ENCODE data around the gene KLF3. TPM values are rescaled to one million over a fixed set of nuclear protein-coding genes. Genes with fewer than 3 reads are reported as not detected.

The KLF3 gene
- total RNA-seq, 1 experiment from 2014 or later: 29.0 TPM

DNA sequence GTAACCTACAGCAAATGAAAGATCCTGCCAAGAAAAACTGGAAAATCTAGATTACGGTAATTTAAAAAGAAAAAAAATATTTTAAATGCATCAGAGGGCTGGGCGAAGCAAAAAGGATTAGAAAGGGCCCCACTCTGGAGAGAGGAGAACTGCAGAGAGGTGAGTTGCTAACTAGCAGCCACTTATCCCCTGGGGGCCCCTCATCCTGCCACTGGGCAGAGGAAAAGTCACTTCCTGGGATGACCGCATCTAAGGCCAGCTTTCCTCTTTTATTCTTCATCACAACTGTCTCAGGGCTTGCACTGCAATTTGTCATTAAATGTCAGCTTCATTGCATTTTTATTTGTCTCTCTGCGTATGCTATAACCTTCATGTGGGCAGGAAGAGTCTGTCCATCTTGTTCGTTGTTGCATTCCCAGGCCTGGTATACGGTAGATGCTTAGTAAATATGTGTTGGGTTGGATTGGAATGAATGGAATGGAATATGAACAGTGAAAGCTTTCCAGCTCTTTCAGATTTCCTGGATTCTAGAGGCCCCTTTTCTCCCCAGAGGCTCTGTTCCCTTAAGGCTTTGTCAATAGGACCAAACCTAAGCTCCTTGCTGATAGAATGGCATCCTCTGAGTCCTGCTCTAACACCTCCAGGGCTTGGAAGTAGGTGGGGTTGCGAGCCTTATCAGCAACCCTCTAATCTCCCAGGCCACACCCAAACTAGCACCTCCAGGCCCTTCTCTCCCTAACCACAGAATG lies 59.9 kb downstream of the KLF3 start:
- H4K5ac ChIP-seq (ENCODE audit: insufficient read length, low read depth, low read length): no peak overlapping the region
- no peaks in the 10 kb centered on the region; the same call in 1 of the 2 replicates for H3K4me1 ChIP-seq (ENCODE audit: insufficient read depth, low read length)
- H3K79me2 ChIP-seq (ENCODE audit: insufficient read depth, low read length): no peaks in the 10 kb centered on the region
- no peaks in the 10 kb centered on the region for H4K20me1 ChIP-seq (ENCODE audit: control insufficient read depth, insufficient read depth, insufficient read length)
- no peak overlapping the region for H3K14ac ChIP-seq (ENCODE audit: insufficient read depth, low read length)
- no peak overlapping the region for H3K18ac ChIP-seq (ENCODE audit: insufficient read length, low read depth, low read length)
- H2AK5ac ChIP-seq (ENCODE audit: insufficient read length, low read length): no peak overlapping the region
- no peak overlapping the region for H4K91ac ChIP-seq (ENCODE audit: insufficient read length, low read depth, low read length)
- no peak overlapping the region for H2BK5ac ChIP-seq (ENCODE audit: insufficient read length, low read length)
- TF ChIP-seq, protein P1, sequence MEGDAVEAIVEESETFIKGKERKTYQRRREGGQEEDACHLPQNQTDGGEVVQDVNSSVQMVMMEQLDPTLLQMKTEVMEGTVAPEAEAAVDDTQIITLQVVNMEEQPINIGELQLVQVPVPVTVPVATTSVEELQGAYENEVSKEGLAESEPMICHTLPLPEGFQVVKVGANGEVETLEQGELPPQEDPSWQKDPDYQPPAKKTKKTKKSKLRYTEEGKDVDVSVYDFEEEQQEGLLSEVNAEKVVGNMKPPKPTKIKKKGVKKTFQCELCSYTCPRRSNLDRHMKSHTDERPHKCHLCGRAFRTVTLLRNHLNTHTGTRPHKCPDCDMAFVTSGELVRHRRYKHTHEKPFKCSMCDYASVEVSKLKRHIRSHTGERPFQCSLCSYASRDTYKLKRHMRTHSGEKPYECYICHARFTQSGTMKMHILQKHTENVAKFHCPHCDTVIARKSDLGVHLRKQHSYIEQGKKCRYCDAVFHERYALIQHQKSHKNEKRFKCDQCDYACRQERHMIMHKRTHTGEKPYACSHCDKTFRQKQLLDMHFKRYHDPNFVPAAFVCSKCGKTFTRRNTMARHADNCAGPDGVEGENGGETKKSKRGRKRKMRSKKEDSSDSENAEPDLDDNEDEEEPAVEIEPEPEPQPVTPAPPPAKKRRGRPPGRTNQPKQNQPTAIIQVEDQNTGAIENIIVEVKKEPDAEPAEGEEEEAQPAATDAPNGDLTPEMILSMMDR (conservative IDR thresholded peaks at IDR 0.05): no peak
- Mint-ChIP-seq H3K4me1 (peaks cover 16 to 20% of the 10 kb centered on the region in 2 experiments), H3K9me3 (no peaks in the 10 kb centered on the region), H3K4me3 (no peak overlapping the region), H3K36me3 (ENCODE audit: insufficient read depth in 1 of 3, low read depth in 3 of 3) (no peaks in the 10 kb centered on the region), H3K27ac (peak overlapping the region in 1 of 3 experiments; percentile 13; a peak in 1 of 7 replicates), H3K27me3 (ENCODE audit: low read depth) (peaks cover 3% of the 10 kb centered on the region)
- H3K56ac ChIP-seq (ENCODE audit: insufficient read length, low read depth, low read length): no peak overlapping the region
- H3K4me2 ChIP-seq (ENCODE audit: insufficient read depth, insufficient read length, low read length): no peak overlapping the region
- H2BK120ac ChIP-seq (ENCODE audit: low read depth, low read length, poor library complexity, severe bottlenecking): no peak overlapping the region
- H3K79me1 ChIP-seq (ENCODE audit: insufficient read depth, low read depth, low read length, poor library complexity, severe bottlenecking): no peaks in the 10 kb centered on the region
- no CpG with 5 or more reads among the region's 7 CpGs for WGBS (ENCODE audit: extremely low coverage, insufficient read length, low lambda C conversion rate)
- no peaks in the 10 kb centered on the region for H3K23me2 ChIP-seq (ENCODE audit: insufficient read length, low read depth, low read length, poor library complexity, severe bottlenecking)
- no peak overlapping the region for H3K23ac ChIP-seq (ENCODE audit: insufficient read length, low read depth, low read length)
- no peak overlapping the region for H3K4ac ChIP-seq (ENCODE audit: low read depth, low read length)
- DNase-seq: no peak
- H2BK12ac ChIP-seq (ENCODE audit: insufficient read length, low read depth, low read length): no peak overlapping the region
- H2BK15ac ChIP-seq (ENCODE audit: low read depth, low read length): no peak overlapping the region
- H3T11ph ChIP-seq (ENCODE audit: low read length): no peak overlapping the region
- no peak overlapping the region for H2AFZ ChIP-seq (ENCODE audit: low read length)
- no peaks in the 10 kb centered on the region for H3K9me3 ChIP-seq (ENCODE audit: control insufficient read depth, low read depth, low read length)
- no peak overlapping the region for H3K27ac ChIP-seq (ENCODE audit: insufficient read length, low read depth, low read length)
- no peaks in the 10 kb centered on the region for H3K27me3 ChIP-seq (ENCODE audit: insufficient read depth, low read length)
- H3K9ac ChIP-seq (ENCODE audit: extremely low read depth, insufficient read length, low read length): no peak overlapping the region
- no peak overlapping the region for H2BK20ac ChIP-seq (ENCODE audit: low read depth, low read length, poor library complexity, severe bottlenecking)
- no peak overlapping the region for H4K8ac ChIP-seq (replicated peaks; ENCODE audit: insufficient read length, low read depth, low read length)
